Left ventricle myocardium inferior (tissue), 1 donor: ENCODE results near the gene TMEM18. TPM values are rescaled to one million over a fixed set of nuclear protein-coding genes. Genes with fewer than 3 reads are reported as not detected.

Experiments used
- DNase-seq: peaks from one replicate; pipeline ENCODE4 v3.0.0-alpha.2; 2020
- H3K27ac ChIP-seq: fragments of 200-600 bp; replicated peaks from 2 replicates; pipeline ENCODE4 v1.8.0; 2021
- H3K27me3 ChIP-seq: fragments of 200-600 bp; 2 replicates; pipeline ENCODE4 v1.8.0; 2021; ENCODE audit warnings: low read depth
- H3K36me3 ChIP-seq: fragments of 200-600 bp; 2 replicates; pipeline ENCODE4 v1.8.0; 2021
- H3K4me1 ChIP-seq: fragments of 200-600 bp; 2 replicates; pipeline ENCODE4 v1.8.0; 2021
- H3K4me3 ChIP-seq: fragments of 200-600 bp; 2 replicates; pipeline ENCODE4 v1.8.0; 2021; ENCODE audit warnings: mild to moderate bottlenecking, moderate library complexity
- H3K9me3 ChIP-seq: fragments of 200-600 bp; replicated peaks from 2 replicates; pipeline ENCODE4 v1.8.0; 2021
- CTCF ChIP-seq: fragments of 200-600 bp; IDR thresholded peaks from 2 replicates; pipeline ENCODE4 v1.8.0; 2021; ENCODE audit warnings: antibody characterized with exemption, mild to moderate bottlenecking, borderline replicate concordance
- intact Hi-C: fragments of 100-400 bp; cut with micrococcal nuclease; formaldehyde crosslinking; loops from one replicate; pipeline ENCODE4 v1.11.0; 2022
- total RNA-seq: library from RNA; stranded (reverse); fragmentation: NEBNext Ultra II Directional; extraction: Animal tissue kit (Norgen Biotek cat#: 25700); gene quantifications from one replicate; pipeline ENCODE4 v1.2.1, GENCODE V29; 2021
- donor health status: DM: no; HTN: yes; CAD: no; lungs with severe emphysema.

The TMEM18 gene
- total RNA-seq, 1 donor from 2014 or later: 10.4 TPM

- peak; percentile 67 for DNase-seq
- TF ChIP-seq CTCF: peak; percentile 87
- intact Hi-C loops: no loop called here
These were observed 40.4 kb downstream of the TMEM18 start for GRCh38 chr2:636641-637405.

DNA sequence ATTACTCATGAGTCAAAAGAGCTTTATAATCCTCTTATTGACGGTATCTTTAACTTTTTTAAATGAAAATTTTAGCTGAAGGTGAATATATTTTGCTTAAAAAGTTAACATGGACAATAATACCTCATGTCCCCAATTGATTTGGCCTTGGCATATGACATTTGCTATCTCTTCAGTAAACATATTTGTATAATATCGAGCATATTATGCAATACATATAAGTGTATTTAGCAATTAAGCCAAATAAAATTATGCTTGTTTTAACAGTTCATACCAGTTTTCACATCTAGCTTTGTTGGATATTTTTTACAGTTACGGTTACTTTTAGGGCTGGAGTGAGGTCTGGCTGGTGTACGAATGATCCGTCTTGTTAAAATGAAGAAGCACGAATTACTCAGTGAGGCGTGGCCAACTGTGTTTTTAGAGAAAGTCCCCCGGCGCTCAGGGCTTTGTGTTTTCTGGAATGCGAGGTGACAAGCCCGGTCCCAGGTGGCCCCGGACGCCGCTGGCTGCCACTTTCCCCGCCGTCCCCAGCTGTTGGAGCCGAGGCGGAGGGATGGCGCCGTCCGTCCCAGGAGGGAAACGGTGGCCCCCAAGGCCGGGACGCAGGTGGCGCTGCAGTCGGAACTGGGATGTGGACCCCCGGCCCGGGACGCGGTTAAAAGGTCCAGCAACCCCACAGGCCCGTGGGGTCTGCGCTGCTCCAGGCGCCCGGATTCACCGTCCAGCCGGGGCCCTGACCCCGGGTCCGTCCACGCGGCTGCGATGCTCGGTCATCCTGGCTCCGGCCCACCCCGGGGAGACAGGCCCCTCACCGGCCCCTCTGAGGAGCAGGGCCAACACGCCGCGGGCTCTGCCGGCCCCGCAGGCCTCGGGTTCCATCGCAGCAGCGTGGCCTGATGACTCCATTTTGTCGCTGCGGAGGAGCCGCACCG lies 41.3 kb downstream of the TMEM18 start:
- no peak for TF ChIP-seq CTCF
- Histone ChIP-seq H3K4me1 (peaks cover 8% of the 10 kb centered on the region), H3K36me3 (no peaks in the 10 kb centered on the region), H3K9me3 (peaks cover 14% of the 10 kb centered on the region), H3K4me3 (peak overlapping the region; percentile 63), H3K27me3 (peaks cover 46% of the 10 kb centered on the region), H3K27ac (no peak overlapping the region)
- DNase-seq: no peak
- intact Hi-C loops: no loop called here

More at GRCh38 chr2:636641-637405, 40.4 kb downstream of the TMEM18 start:
- Histone ChIP-seq H3K4me1 (peaks cover 8% of the 10 kb centered on the region), H3K4me3 (peak overlapping the region; percentile 63), H3K9me3 (peaks cover 6% of the 10 kb centered on the region), H3K27me3 (peaks cover 52% of the 10 kb centered on the region), H3K27ac (no peak overlapping the region), H3K36me3 (no peaks in the 10 kb centered on the region)

DNA sequence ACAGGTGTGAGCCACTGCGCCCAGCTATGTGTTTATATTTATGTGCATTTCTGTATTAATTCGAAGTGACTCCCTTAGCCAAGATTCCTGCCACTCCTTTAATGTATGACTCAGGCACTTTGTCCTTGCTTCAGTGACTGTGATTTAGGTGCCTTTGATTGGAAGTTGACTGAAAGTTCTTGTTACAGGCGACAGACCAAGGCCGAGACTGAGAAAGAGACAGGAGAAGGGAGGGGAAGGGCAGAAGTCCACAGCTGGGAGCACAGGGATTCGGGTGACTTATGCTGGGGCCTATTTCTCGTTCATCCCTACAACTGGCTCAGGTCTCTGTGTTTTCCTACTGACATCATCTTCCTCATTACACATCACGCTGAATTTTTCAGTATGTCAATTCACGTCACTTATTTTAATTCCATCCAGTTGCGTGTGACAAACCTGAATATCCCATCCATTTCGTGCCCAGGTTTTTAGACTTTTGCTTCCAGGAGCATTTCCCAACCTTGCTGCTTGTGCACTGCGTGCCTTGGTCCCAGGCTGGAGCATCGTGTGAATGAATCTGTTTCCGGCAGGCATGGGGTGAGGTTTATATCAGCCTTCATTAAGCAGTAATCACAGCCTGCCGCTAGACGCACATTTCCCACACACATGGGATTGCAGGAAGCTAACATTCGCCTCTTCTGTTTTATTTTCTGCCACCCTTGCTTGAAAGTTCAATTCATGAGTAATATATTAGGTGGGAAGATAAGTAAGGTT lies 42.4 kb downstream of the TMEM18 start:
- Histone ChIP-seq H3K36me3 (no peaks in the 10 kb centered on the region), H3K9me3 (peaks cover 16% of the 10 kb centered on the region), H3K4me3 (no peak overlapping the region), H3K27me3 (peaks cover 46% of the 10 kb centered on the region), H3K4me1 (peaks cover 8% of the 10 kb centered on the region), H3K27ac (no peak overlapping the region)
- no peak for DNase-seq
- intact Hi-C loops: no loop called here
- TF ChIP-seq CTCF: no peak

- TF ChIP-seq CTCF: no peak
- Histone ChIP-seq H3K4me1 (peaks cover 8% of the 10 kb centered on the region), H3K27ac (no peak overlapping the region), H3K4me3 (no peak overlapping the region), H3K36me3 (no peaks in the 10 kb centered on the region), H3K27me3 (peaks cover 48% of the 10 kb centered on the region), H3K9me3 (peaks cover 16% of the 10 kb centered on the region)
- no peak for DNase-seq
- intact Hi-C loops: no loop called here
These were observed 43.2 kb downstream of the TMEM18 start for GRCh38 chr2:634041-634440.

DNA sequence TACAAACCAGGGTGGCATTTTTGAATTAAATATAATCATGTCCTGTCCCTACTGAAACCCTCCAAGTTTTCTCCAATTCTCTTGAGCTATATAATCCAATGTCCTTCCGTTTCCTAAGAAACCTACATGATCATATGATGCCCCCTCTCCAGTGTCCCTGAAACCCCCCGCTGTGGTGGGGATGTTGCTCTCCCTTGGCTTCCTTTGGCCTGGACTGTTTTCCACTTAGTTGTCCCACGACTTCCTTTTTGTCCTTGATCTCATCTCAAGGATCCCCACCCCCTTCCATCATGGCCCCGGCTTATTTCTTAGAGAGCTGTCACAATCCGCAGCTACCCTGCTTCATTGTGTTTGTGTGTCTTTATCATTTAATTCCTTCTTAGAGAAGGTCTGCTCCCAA lies 43.8 kb downstream of the TMEM18 start:
- Histone ChIP-seq H3K9me3 (peaks cover 16% of the 10 kb centered on the region), H3K36me3 (no peaks in the 10 kb centered on the region), H3K4me3 (no peak overlapping the region), H3K27ac (no peak overlapping the region), H3K4me1 (peaks cover 8% of the 10 kb centered on the region), H3K27me3 (peaks cover 51% of the 10 kb centered on the region)
- no peak for DNase-seq
- TF ChIP-seq CTCF: no peak
- intact Hi-C loops: no loop called here
